NCI-H2227 (cell line): ENCODE data around the gene RGS14.
"Not testable (repeated sequence)": the region's sequence is repeated elsewhere in the genome, so short reads cannot be mapped to it uniquely, and the experiment has no call there.

Source experiments
- DNase-seq: peaks from one replicate; lab custom pipeline; 2025; ENCODE audit not compliant: unreplicated experiment; lab: John Stamatoyannopoulos, UW

The RGS14 gene

DNA sequence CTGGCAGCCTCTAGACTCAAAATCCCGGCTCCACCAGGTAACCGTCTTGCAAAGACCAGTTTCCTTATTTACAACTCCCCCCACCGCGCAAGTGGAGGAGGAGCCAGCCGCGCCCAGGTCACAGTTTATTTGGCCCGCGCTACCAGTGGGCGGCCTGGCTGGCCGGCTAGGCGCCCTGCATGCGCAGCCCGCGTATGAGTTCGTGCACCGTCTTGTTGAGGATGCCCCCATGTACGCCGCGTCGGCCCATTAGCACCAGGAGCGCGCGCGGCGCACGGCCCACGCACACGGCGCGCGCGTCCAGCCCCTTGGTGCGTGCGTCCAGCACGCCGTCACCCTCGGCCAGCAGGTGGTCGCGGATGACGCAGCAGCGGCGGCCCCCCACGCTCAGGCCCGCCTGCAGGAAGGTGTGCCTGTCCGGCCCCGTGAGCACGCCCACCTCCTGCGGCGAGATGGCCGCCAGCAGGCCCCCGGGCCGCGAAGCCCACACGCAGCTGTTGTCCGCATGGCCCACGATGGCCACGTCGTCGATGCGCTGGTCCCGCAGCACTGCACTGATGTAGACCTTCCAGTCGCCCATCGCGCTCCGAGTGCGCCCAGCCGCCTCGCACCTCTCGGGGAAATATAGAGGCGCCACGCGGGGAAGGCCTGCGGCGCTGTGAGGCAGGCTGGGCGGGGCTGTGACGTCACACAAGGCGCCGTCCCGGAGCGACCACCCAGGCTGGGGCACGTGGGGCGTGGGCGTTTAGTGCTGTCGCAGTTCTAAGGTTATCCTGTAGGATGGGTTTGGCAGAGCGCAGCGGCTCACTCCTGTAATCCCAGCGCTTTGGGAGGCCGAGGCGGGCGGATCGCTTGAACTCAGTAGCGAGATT lies 42.5 kb downstream of the RGS14 start, which contains the start of gene PFN3:
Gene PFN3 (minus strand): TSS at position 665 of the 872 bp plus-strand sequence. CDS start 85 bp downstream, at position 580.
- DNase-seq, result no peak

- peak; percentile 83 for DNase-seq
Observed at GRCh38 chr5:177402271-177403043, 44.7 kb downstream of the RGS14 start.

GRCh38 chr5:177403102-177403791 lies 45.5 kb downstream of the RGS14 start:
- peak; percentile 37 for DNase-seq

- peak; percentile 79 for DNase-seq
Observed at GRCh38 chr5:177403792-177404640, 46.3 kb downstream of the RGS14 start.

GRCh38 chr5:177404641-177405179 lies 47.0 kb downstream of the RGS14 start:
- DNase-seq, result peak; percentile 36

DNA sequence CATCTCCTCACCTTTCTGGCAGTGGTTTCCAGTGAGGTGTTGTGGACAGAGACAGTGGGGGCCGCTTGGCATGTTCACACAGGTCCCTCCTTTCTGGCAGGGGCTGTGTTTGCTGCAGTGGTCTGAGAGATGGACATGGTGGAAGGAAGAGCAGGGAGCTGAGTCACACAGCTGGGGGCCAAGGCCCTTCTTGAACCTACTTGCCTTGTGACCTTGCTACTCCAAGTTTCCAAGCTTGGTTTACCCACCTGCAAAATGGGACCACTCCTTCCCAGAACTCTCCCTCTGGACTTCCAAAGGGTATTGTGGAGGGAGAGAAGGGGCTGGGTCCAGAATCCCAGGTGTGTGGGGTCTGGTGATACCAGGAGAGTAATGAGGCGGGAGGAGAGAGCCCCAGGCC lies 47.6 kb downstream of the RGS14 start:
- DNase-seq, result no peak

DNA sequence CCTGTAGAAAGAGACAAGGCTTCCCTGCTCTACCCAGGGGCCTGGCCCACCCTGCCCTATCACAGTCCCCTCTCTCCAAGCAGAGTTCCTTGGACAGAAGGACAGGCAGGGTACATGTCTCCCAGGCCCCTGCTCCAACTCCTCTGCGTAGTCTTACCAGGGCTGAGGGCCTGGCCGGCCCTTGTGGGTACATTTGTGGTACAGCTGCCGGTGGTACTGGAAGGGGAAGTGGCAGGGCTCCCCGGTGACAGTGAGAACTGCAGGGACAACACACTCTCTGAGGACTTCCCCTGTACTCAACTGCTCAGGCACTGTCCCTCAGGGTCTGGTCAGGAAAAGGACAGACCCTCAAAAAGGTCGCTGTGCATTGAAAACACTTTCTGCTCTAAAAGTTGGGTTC lies 48.1 kb downstream of the RGS14 start:
- DNase-seq, result no peak

DNA sequence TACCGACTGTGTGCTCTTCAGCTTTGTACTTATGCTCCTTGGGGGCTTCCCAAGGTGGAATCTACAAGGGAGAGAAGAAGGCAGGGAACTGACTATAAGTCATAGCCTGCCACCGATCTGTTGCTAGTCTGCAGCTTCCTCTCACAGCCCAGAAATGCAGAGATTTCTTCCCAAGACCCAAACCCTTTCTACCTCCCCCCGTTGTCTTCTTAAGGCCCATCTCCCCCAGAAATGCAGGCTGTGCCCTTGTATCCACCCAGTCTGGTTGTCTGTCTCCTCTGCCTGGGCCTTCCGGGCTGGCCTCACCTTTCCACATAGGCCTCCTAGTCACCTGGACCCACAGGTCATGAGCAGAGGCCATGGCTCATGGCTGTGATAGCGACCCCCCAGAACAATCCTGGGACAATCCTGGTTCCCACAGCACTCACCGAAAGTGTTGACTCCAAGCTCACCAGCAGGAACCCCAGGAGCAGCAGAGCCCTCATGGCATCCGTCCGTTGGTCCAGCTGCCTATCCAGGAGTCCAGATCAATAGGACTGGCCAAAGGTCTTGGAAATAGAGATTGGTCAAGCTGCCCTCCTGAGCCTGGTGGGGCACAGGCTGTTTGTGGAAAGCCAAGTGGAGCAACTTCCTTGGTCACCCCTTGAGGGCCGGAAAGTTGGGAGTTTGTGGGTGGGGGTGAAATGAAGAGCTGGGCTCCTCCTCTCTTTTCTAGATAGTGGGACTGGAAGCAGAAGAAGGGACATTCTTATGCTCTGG lies 51.5 kb downstream of the RGS14 start, which contains the start of gene F12:
Gene F12 (minus strand): TSS at position 522 of the 759 bp plus-strand sequence. CDS start 37 bp downstream, at position 485.
- no peak for DNase-seq

DNA sequence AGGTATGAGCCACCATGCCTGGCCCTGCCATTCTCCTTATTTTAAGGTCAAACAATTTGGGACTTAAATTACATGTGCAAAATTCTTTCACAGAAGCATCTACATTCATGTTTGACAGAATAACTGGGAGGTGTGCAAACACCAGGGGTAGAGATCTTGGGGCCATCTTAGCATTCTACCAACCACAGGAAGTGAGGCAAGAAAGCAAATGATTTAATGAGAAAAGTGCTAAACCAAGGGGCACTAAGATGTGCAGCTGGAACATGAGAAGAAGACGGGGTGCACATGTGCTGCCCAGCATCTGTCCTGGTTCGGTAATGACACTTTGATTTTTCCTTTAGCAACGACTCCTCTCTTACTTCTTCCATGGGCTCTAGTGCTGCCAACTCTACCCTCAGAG lies 52.9 kb downstream of the RGS14 start:
- no peak for DNase-seq

DNA sequence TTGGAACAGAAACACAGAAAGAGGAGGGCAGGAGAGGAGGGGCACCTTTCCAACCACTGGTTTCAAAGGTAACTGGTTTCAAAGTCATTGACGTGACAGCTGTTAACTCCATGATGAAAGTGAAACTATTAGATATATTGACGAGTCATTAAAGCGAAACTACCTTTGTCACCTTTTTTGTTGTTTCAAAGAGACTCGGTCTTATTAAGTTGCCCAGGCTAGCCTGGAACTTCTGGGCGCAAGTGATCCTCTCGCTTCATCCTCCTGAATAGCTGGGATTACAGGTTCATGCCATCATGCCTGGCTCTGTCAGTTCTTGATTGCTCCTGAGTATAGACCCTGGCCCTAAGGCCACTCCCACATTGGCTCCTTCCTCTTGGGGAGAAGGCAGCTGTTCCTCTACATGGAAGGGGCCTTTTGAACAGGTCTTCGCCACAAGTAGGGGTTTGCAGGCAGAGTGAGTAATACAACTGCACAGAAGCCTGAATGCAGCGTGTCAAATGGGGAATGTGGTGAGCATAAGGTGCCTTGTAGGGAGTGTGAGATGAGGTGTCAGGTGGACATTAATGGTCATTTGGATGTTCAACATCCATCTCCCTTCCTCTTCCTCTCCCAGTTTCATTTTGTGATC lies 55.0 kb downstream of the RGS14 start:
- no peak for DNase-seq

DNA sequence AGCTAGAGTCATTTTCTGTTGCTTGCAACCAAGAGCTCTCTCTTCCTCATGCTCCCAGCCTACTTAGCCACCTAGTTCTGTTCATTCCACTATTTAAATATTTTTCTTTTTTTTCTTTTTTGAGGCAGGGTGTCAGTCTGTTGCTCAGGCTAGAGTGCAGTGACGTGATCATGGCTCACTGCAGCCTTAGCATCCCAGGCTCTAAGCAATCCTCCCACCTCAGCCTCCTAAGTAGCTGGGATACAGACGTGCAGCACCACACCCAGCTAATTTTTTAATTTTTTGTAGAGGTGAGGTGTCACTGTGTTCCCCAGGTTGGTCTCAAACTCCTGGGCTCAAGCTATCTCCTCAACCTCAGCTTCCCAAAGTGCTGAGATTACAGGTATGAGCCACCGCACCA lies 56.8 kb downstream of the RGS14 start:
- no peak for DNase-seq

- not testable (repeated sequence) for DNase-seq
Observed at GRCh38 chr5:177417081-177417480, 59.4 kb downstream of the RGS14 start.

DNA sequence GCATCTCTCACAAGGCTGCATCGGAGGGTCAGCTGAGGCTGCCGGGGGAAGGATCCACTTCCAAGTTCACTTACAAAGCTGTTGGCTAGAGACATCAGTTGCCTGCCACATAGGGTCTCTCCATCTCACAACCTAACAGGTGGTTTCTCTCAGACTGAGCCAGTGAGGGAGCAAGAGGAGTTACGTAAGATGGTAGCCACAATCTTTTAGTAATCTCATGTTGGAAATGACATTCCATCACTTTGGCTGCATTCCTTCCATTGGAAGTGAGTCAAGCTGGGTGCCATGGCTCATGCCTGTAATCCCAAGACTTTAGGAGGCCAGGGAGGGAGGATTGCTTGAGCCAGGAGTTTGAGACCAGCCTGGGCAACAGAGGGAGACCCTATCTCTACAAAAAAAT lies 61.3 kb downstream of the RGS14 start:
- no peak for DNase-seq

DNA sequence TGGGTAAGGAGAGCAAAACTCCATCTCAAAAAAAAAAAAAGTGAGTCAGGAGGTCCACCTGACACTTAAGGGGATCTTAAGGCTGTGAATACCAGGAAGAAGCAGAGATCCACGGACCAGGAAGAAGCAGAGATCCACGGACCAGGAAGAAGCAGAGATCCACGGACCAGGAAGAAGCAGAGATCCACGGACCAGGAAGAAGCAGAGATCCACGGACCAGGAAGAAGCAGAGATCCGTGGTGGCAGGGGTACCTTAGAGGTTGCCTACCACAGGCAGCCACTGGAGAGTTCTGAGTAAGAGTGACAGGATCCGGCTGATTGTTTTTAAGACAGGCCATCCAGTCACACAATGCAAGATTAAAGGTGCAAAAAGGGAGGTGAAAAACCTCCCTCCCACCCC lies 62.7 kb downstream of the RGS14 start:
- DNase-seq, result not testable (repeated sequence)

DNA sequence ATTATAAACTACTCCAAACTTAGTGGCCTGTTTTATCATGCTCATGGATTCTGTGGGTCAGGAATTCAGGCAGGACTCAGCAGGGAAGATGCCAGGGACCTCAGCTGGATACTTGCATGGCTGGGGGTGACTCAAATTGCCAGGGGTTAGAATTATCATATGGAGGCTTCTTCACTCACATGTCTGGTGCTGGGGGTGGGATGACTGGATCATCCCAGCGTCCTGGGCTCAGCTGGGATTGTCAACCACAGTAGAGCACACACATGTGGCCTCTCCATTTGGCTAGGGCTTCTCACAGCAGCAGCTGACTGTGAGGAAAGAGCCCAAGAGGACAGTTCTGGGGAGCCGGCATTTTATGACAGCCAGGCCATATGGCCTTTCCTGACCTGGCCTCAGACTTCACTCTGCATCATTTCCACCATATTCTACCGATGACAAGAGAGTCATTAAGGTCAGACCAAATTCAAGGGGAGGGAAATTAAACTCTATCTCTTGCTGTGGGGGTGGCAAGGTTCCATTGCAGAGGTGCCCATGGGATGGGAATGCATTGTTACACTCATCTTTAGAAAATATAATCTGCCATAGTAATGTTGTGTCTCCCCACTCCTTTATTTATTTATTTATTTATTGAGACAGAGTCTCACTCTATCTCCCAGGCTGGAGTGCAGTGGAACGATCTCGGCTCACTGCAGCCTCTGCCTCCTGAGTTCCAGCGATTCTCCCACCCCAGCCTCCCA lies 63.5 kb downstream of the RGS14 start:
- peak; percentile 10 for DNase-seq
